Activated CD4-positive, alpha-beta memory T cell treated with anti-CD3 and anti-CD28 coated beads, Interleukin-2, amount 10 ng/mL, durations not matched to agents 7 days and 5 days (primary cell): ENCODE measurements around the gene FOSL2. TPM values are rescaled to one million over a fixed set of nuclear protein-coding genes. Genes with fewer than 3 reads are reported as not detected.

Experiments used
- CTCF ChIA-PET: fragments of 350-600 bp; sonication (Branson Sonifier 250); formaldehyde crosslinking; loops from one replicate; lab custom pipeline; 2021; ENCODE audit warnings: antibody characterized with exemption, inconsistent platforms; lab: Charles Lee
- POLR2A ChIA-PET: fragments of 350-600 bp; sonication (Branson Sonifier 250); formaldehyde crosslinking; loops from one replicate; lab custom pipeline; 2021; ENCODE audit warnings: antibody characterized with exemption; lab: Charles Lee
- DNase-seq: peaks from one replicate; pipeline ENCODE4 v3.0.0-alpha.2; 2020
- H3K27ac Mint-ChIP-seq: one replicate; pipeline ENCODE4 v1.8.0; 2021; ENCODE audit warnings: mild to moderate bottlenecking, mixed read lengths
- H3K27me3 Mint-ChIP-seq: one replicate; pipeline ENCODE4 v1.8.0; 2021; ENCODE audit warnings: mixed read lengths
- H3K36me3 Mint-ChIP-seq: one replicate; pipeline ENCODE4 v1.8.0; 2021; ENCODE audit warnings: low read depth, mixed read lengths
- H3K4me1 Mint-ChIP-seq: one replicate; pipeline ENCODE4 v1.8.0; 2021; ENCODE audit warnings: mixed read lengths
- H3K4me3 Mint-ChIP-seq: one replicate; pipeline ENCODE4 v1.8.0; 2021; ENCODE audit warnings: mild to moderate bottlenecking, mixed read lengths
- H3K9me3 Mint-ChIP-seq: one replicate; pipeline ENCODE4 v1.8.0; 2021; ENCODE audit warnings: mixed read lengths
- total RNA-seq, 2 experiments: library from RNA; stranded (reverse); gene quantifications; one replicate each; pipeline ENCODE4 v1.2.3, GENCODE V29; 2021

The FOSL2 gene
- total RNA-seq, 2 experiments from 2014 or later: 96.4 to 100 TPM

DNA sequence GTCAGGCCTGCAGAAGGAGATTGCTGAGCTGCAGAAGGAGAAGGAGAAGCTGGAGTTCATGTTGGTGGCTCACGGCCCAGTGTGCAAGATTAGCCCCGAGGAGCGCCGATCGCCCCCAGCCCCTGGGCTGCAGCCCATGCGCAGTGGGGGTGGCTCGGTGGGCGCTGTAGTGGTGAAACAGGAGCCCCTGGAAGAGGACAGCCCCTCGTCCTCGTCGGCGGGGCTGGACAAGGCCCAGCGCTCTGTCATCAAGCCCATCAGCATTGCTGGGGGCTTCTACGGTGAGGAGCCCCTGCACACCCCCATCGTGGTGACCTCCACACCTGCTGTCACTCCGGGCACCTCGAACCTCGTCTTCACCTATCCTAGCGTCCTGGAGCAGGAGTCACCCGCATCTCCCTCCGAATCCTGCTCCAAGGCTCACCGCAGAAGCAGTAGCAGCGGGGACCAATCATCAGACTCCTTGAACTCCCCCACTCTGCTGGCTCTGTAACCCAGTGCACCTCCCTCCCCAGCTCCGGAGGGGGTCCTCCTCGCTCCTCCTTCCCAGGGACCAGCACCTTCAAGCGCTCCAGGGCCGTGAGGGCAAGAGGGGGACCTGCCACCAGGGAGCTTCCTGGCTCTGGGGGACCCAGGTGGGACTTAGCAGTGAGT, 19.4 kb downstream of the FOSL2 start:
- Mint-ChIP-seq H3K4me1 (peaks cover 67% of the 10 kb centered on the region), H3K36me3 (peaks cover 89% of the 10 kb centered on the region), H3K4me3 (no peak overlapping the region), H3K27me3 (no peaks in the 10 kb centered on the region), H3K9me3 (no peaks in the 10 kb centered on the region), H3K27ac (peak overlapping the region; percentile 97)
- CTCF ChIA-PET: interaction anchor here (2.8 kb wide), 1 partner anchor 708 kb away, joined by 8 read pairs; no protein-coding TSS in a partner anchor
- no peak for DNase-seq
- POLR2A ChIA-PET: interaction anchor here (0.7 to 5.1 kb wide), 5 partner anchors 11 to 457 kb away, joined by 3 to 29 read pairs (median 4); no protein-coding TSS in a partner anchor

DNA sequence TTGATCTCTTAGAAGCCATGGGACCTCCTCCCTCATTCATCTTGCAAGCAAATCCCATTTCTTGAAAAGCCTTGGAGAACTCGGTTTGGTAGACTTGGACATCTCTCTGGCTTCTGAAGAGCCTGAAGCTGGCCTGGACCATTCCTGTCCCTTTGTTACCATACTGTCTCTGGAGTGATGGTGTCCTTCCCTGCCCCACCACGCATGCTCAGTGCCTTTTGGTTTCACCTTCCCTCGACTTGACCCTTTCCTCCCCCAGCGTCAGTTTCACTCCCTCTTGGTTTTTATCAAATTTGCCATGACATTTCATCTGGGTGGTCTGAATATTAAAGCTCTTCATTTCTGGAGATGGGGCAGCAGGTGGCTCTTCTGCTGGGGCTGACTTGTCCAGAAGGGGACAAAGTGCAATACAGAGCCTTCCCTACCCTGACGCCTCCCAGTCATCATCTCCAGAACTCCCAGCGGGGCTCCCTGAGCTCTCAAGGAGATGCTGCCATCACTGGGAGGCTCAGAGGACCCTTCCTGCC, 20.0 kb downstream of the FOSL2 start:
- Mint-ChIP-seq H3K27ac (peak overlapping the region; percentile 45), H3K36me3 (peaks cover 88% of the 10 kb centered on the region), H3K27me3 (no peaks in the 10 kb centered on the region), H3K4me3 (no peak overlapping the region), H3K4me1 (peaks cover 64% of the 10 kb centered on the region), H3K9me3 (no peaks in the 10 kb centered on the region)
- ChIA-PET POLR2A (interaction anchor here (1.4 to 2.7 kb wide), 2 partner anchors 11 to 22 kb away, joined by 4 to 10 read pairs; no protein-coding TSS in a partner anchor), CTCF (no interaction called here)
- no peak for DNase-seq

- Mint-ChIP-seq H3K36me3 (peaks cover 82% of the 10 kb centered on the region), H3K27me3 (no peaks in the 10 kb centered on the region), H3K27ac (peak overlapping the region; percentile 45), H3K9me3 (no peaks in the 10 kb centered on the region), H3K4me1 (peaks cover 57% of the 10 kb centered on the region), H3K4me3 (no peak overlapping the region)
- ChIA-PET CTCF (interaction anchor here (1.0 kb wide), 1 partner anchor 22 kb away, joined by 4 read pairs; no protein-coding TSS in a partner anchor), POLR2A (interaction anchor here (1.4 to 2.7 kb wide), 3 partner anchors 10 to 32 kb away, joined by 4 to 10 read pairs (median 6); no protein-coding TSS in a partner anchor)
- DNase-seq: no peak
Observed at GRCh38 chr2:28413152-28413898, 20.7 kb downstream of the FOSL2 start.

DNA sequence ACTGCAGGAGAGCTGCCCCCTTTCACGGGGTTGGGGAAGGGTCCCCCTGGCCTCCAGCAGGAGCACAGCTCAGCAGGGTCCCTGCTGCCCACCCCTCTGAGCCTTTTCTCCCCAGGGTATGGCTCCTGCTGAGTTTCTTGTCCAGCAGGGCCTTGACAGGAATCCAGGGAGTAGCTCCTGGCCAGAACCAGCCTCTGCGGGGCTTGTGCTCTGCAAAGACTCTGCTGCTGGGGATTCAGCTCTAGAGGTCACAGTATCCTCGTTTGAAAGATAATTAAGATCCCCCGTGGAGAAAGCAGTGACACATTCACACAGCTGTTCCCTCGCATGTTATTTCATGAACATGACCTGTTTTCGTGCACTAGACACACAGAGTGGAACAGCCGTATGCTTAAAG, 21.2 kb downstream of the FOSL2 start:
- no peak for DNase-seq
- peak overlapping the region; percentile 44 for H3K27ac Mint-ChIP-seq
- CTCF ChIA-PET: interaction anchor here (1.0 kb wide), 1 partner anchor 22 kb away, joined by 4 read pairs; no protein-coding TSS in a partner anchor
- no peaks in the 10 kb centered on the region for H3K9me3 Mint-ChIP-seq
- POLR2A ChIA-PET: interaction anchor here (1.2 to 2.7 kb wide), 3 partner anchors 10 to 32 kb away, joined by 5 to 10 read pairs (median 6); partner anchors contain the start of gene FOSL2
- no peaks in the 10 kb centered on the region for H3K27me3 Mint-ChIP-seq
- H3K4me3 Mint-ChIP-seq: no peak overlapping the region
- H3K4me1 Mint-ChIP-seq: peaks cover 52% of the 10 kb centered on the region
- H3K36me3 Mint-ChIP-seq: peaks cover 77% of the 10 kb centered on the region

- Mint-ChIP-seq H3K27me3 (no peaks in the 10 kb centered on the region), H3K36me3 (peaks cover 73% of the 10 kb centered on the region), H3K4me1 (peaks cover 48% of the 10 kb centered on the region), H3K27ac (peak overlapping the region; percentile 21), H3K4me3 (no peak overlapping the region), H3K9me3 (no peaks in the 10 kb centered on the region)
- CTCF ChIA-PET: no interaction called here
- POLR2A ChIA-PET: interaction anchor here (1.2 to 2.7 kb wide), 3 partner anchors 9 to 31 kb away, joined by 5 to 10 read pairs (median 6); partner anchors contain the start of gene FOSL2
- DNase-seq: no peak
Observed at GRCh38 chr2:28414583-28414982, 21.9 kb downstream of the FOSL2 start.

GRCh38 chr2:28415010-28415409, 22.4 kb downstream of the FOSL2 start:
- ChIA-PET POLR2A (interaction anchor here (1.2 to 2.7 kb wide), 3 partner anchors 9 to 30 kb away, joined by 5 to 10 read pairs (median 6); partner anchors contain the start of gene FOSL2), CTCF (no interaction called here)
- Mint-ChIP-seq H3K4me3 (no peak overlapping the region), H3K27ac (no peak overlapping the region), H3K9me3 (no peaks in the 10 kb centered on the region), H3K4me1 (peaks cover 48% of the 10 kb centered on the region), H3K27me3 (no peaks in the 10 kb centered on the region), H3K36me3 (peaks cover 75% of the 10 kb centered on the region)
- DNase-seq: no peak

- Mint-ChIP-seq H3K27me3 (no peaks in the 10 kb centered on the region), H3K4me3 (no peak overlapping the region), H3K27ac (peak overlapping the region; percentile 15), H3K36me3 (peaks cover 72% of the 10 kb centered on the region), H3K9me3 (no peaks in the 10 kb centered on the region), H3K4me1 (peaks cover 41% of the 10 kb centered on the region)
- ChIA-PET POLR2A (interaction anchor here (1.2 kb wide), 1 partner anchor 13 kb away, joined by 3 read pairs; no protein-coding TSS in a partner anchor), CTCF (no interaction called here)
- DNase-seq: no peak
Observed at GRCh38 chr2:28415715-28416114, 23.1 kb downstream of the FOSL2 start.

DNA sequence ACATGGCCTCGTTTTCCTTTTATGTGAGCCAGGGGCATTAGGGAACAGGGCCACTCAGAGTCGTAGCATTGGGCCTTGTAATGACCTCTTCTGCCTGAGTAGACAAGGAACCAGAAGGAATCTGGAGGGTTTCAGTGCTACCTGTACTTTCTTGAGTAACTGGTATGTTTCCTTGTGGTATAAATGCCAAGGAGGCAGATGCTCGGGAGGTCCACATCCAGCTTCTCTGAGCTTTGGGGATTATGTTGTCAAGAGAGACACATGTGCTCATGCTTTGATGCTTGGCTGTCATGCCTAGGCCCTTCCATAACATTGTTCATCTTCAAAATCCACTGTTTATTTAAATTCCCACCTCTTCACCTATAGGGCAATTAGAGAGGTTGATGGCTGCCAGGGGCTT, 26.3 kb downstream of the FOSL2 start:
- Mint-ChIP-seq H3K27ac (peak overlapping the region; percentile 11), H3K27me3 (no peaks in the 10 kb centered on the region), H3K9me3 (no peaks in the 10 kb centered on the region), H3K36me3 (peaks cover 42% of the 10 kb centered on the region), H3K4me1 (peaks cover 39% of the 10 kb centered on the region), H3K4me3 (no peak overlapping the region)
- POLR2A ChIA-PET: interaction anchor here (0.7 to 2.0 kb wide), 5 partner anchors 9 to 658 kb away, joined by 3 to 8 read pairs (median 4); partner anchors contain the start of gene FOSL2
- CTCF ChIA-PET: interaction anchor here (0.8 to 2.5 kb wide), 6 partner anchors 11 to 715 kb away, joined by 3 to 10 read pairs (median 3); no protein-coding TSS in a partner anchor
- DNase-seq: no peak

DNA sequence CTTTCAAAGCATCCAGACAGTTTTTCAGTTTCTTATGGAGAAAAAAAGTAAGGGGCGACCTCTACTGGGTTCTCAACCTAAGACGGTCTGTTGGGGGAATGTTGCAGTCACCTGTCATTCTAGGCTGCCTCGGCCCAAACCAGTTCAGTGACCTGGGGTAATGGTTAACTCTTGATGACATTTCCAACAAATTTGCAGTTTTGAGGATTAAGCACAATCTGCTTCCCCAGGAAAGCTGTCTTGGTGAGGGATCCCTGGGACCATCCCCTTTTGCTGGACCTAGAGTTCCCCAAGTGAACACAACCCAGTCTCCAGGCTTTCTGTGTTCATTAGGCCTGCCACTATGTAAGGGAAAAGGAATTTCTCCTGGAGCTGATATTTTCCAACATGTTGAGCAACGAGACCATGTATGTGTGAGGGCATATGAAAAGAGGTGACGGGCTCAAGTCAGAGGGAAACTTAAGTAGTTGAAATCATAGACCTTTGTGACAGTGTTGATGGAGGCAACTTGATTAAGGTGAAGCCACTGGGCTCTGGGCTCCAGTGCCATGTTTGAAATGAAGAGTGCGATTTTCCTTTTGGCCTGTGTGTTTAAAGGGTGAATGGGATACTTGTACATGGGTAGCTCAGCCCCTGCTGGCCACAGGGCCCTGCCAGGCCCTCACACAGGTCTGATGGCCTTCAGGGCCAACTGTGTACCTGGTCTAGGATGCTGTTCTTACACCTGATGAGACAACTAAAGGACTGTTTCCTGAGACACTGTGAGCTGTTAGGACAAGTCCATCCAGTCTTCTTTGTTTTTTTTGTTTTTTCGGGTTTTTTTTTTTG, 27.0 kb downstream of the FOSL2 start:
- Mint-ChIP-seq H3K36me3 (peaks cover 37% of the 10 kb centered on the region), H3K4me1 (peaks cover 44% of the 10 kb centered on the region), H3K27me3 (no peaks in the 10 kb centered on the region), H3K27ac (peak overlapping the region; percentile 11), H3K9me3 (no peaks in the 10 kb centered on the region), H3K4me3 (no peak overlapping the region)
- ChIA-PET CTCF (interaction anchor here (0.8 to 2.5 kb wide), 5 partner anchors 11 to 716 kb away, joined by 3 to 10 read pairs (median 3); no protein-coding TSS in a partner anchor), POLR2A (interaction anchor here (0.7 to 2.0 kb wide), 7 partner anchors 8 to 659 kb away, joined by 3 to 8 read pairs (median 3); partner anchors contain the start of gene FOSL2)
- DNase-seq: no peak

DNA sequence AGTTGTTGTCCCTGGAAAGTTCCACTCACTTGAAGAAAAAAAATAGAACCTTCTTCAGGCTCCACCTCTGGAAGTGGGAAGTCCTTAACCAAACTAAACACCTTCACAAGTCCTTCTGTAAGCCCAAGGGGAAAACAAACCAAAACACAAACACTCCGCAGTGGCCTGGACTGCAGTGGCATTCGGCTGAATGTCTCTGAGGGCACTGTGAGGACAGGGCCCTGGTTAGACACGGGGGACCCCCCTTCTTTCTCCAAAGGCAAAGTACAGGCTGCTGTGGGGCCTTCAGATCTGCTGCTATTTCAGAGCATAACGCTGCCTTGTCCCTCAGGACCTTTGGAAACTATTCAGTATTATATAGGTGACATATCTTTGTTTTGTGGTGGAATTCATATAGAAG, 28.1 kb downstream of the FOSL2 start:
- ChIA-PET POLR2A (interaction anchor here (0.9 to 1.3 kb wide), 2 partner anchors 14 to 56 kb away, joined by 3 read pairs; no protein-coding TSS in a partner anchor), CTCF (interaction anchor here (2.5 kb wide), 1 partner anchor 12 kb away, joined by 10 read pairs; no protein-coding TSS in a partner anchor)
- H3K9me3 Mint-ChIP-seq: no peaks in the 10 kb centered on the region
- no peak overlapping the region for H3K4me3 Mint-ChIP-seq
- H3K27ac Mint-ChIP-seq: no peak overlapping the region
- DNase-seq: no peak
- peaks cover 28% of the 10 kb centered on the region for H3K36me3 Mint-ChIP-seq
- no peaks in the 10 kb centered on the region for H3K27me3 Mint-ChIP-seq
- peaks cover 53% of the 10 kb centered on the region for H3K4me1 Mint-ChIP-seq

DNA sequence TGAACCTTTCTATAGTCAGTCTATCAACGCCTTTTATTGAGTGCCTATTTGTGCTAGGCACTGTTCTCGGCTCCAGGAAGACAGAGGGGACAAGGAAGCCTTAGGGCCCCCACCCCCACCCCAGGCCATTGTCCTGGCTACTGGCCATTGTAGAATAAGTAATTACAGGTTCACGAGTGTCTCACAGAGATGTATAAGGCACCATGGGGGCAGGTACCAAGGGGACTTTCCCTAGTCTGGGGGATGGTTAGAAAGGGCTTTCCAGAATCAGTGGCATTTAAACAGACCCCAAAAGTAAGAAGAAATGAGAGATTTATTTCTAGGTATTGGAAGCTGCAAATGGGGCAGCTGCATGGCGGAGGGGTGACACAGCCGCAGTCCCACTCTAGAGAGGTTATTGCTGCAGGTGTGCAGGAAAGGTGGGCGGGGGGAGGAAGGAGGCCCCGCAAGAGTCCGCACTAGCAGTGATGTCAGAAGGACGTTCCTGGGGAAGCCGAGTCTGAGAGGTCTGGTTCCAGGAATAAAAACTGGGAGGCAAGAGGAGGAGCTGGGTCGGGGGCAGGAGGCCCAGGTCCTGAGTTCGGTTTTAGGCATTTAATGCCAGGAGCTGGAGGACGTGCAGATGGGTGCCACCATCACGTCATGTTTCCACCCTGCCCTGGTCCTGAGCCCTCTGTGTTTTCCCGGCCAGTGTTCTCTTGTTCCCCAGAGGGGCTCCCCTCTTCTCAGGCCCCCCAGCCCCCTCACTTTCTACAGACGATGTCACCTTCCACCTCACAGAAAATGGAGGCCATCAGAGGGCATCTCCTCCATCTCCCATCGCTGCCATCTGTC, 30.5 kb downstream of the FOSL2 start:
- ChIA-PET CTCF (no interaction called here), POLR2A (interaction anchor here (0.9 to 3.6 kb wide), 5 partner anchors 9 to 461 kb away, joined by 3 to 29 read pairs (median 4); no protein-coding TSS in a partner anchor)
- Mint-ChIP-seq H3K36me3 (peaks cover 13% of the 10 kb centered on the region), H3K4me3 (peak overlapping the region; percentile 43), H3K4me1 (peaks cover 60% of the 10 kb centered on the region), H3K27me3 (no peaks in the 10 kb centered on the region), H3K9me3 (no peaks in the 10 kb centered on the region), H3K27ac (peak overlapping the region; percentile 93)
- no peak for DNase-seq
